ENCODE results near the gene AGTRAP.

AGTRAP gene

DNA sequence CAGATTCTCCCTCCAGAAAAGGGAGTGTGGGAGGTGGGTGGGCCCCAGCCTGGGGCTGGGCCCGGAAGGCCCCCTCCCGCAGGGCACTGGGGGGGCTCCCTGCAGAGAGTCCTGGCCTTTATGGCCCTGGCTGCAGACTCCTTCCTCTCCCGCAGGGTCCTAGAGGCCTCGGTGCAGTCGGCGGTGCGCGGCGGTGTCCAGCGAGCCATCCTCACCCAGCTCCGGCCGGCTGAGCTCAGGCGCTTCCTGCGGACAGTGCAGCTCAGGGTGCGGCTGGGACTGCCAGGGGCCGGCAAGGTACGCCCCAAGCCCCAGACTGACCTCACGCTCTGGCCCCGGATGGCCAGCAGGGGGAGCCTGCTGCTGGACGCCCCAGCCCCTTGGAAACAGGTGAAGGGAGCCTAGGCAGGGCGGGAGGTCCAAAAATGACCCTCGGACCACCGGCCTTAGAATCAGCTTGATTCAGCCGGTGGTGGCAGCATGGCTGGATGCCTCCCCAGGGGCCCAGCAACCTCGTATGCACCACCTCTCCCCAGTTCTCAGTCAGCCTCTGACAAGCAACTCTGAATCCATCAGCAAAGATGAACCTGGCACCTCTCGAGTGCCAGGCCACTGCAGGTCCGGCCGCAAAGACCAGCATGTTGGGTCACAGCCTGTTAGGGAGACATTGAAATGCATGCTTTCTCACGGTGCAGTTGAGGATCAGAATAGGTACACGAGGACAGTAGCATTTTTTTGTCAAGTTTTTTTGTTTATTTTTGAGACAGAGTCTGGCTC, 49.2 kb downstream of the AGTRAP start:
- peak; percentile 51 for DNase-seq (ENCODE audit: low read depth)
- no peak overlapping the region for H3K4me3 ChIP-seq (ENCODE audit: low read depth, low read length)
- no peak for TF ChIP-seq POLR2A (IDR thresholded peaks at IDR 0.05; ENCODE audit: extremely low read depth, insufficient read length)
- no peak for TF ChIP-seq MYC (IDR thresholded peaks at IDR 0.05; ENCODE audit: low read depth, low read length)
- TF ChIP-seq, protein P1, sequence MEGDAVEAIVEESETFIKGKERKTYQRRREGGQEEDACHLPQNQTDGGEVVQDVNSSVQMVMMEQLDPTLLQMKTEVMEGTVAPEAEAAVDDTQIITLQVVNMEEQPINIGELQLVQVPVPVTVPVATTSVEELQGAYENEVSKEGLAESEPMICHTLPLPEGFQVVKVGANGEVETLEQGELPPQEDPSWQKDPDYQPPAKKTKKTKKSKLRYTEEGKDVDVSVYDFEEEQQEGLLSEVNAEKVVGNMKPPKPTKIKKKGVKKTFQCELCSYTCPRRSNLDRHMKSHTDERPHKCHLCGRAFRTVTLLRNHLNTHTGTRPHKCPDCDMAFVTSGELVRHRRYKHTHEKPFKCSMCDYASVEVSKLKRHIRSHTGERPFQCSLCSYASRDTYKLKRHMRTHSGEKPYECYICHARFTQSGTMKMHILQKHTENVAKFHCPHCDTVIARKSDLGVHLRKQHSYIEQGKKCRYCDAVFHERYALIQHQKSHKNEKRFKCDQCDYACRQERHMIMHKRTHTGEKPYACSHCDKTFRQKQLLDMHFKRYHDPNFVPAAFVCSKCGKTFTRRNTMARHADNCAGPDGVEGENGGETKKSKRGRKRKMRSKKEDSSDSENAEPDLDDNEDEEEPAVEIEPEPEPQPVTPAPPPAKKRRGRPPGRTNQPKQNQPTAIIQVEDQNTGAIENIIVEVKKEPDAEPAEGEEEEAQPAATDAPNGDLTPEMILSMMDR (IDR thresholded peaks at IDR 0.05; ENCODE audit: low read depth, low read length) = peak; percentile 80

DNA sequence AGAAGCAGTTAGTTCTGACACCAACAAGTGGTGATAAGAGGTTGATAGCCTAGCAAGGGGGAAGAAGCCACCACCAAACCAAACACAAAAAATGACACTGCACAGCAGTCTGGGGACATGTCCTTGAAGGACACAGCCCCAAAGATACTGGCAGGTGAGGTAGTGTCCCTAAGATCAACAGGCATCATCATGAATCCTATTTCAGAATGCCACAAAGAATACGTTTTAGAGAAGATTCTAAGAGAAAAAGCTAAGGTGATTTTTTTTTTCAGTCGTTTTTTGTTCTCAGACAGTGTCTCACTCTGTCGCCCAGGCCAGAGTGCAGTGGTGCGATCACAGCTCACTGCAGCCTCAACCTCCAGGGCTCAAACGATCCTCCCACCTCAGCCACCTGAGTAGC, 50.2 kb downstream of the AGTRAP start:
- no peak overlapping the region for H3K4me3 ChIP-seq (ENCODE audit: low read depth, low read length)
- no peak for DNase-seq (ENCODE audit: low read depth)
- no peak for TF ChIP-seq MYC (IDR thresholded peaks at IDR 0.05; ENCODE audit: low read depth, low read length)
- TF ChIP-seq, protein P1 (IDR thresholded peaks at IDR 0.05; ENCODE audit: low read depth, low read length) = no peak
- TF ChIP-seq POLR2A (IDR thresholded peaks at IDR 0.05; ENCODE audit: extremely low read depth, insufficient read length) = no peak
- TF ChIP-seq, protein P2, sequence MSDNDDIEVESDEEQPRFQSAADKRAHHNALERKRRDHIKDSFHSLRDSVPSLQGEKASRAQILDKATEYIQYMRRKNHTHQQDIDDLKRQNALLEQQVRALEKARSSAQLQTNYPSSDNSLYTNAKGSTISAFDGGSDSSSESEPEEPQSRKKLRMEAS (IDR thresholded peaks at IDR 0.05; ENCODE audit: low read depth, low read length) = no peak

DNA sequence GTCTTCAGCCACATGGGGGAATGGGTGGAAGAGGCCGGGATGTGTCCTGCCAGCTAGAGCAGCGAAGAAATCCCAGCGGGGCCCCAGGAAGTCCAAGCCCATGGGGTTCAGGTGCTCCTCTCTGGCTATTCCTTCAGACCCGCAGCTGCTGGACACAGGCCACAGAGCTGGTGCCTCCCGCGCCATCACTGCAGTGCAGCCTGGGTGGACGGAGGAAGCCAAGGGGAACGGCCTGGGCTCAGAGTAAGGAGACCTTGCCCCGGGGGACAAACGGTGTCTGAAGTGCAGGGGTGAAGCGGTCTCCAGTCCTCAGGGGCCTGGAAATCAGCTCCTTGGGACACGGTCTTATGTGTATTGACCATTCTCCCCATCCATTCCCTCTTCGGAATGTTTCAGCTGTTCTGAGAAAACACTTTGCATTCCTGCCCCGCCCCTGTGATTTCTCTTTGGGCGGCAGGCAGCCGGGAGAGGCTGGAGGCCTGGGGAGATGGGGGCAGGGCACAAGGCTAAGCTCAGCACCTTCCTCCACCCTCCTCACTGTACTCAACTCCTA, 51.4 kb downstream of the AGTRAP start:
- H3K4me3 ChIP-seq (ENCODE audit: low read depth, low read length) = no peak overlapping the region
- DNase-seq (ENCODE audit: low read depth) = no peak
- TF ChIP-seq, protein P2 (IDR thresholded peaks at IDR 0.05; ENCODE audit: low read depth, low read length) = no peak
- TF ChIP-seq, protein P1 (IDR thresholded peaks at IDR 0.05; ENCODE audit: low read depth, low read length) = no peak
- TF ChIP-seq POLR2A (IDR thresholded peaks at IDR 0.05; ENCODE audit: extremely low read depth, insufficient read length) (no peak), MYC (IDR thresholded peaks at IDR 0.05; ENCODE audit: low read depth, low read length) (no peak)

DNA sequence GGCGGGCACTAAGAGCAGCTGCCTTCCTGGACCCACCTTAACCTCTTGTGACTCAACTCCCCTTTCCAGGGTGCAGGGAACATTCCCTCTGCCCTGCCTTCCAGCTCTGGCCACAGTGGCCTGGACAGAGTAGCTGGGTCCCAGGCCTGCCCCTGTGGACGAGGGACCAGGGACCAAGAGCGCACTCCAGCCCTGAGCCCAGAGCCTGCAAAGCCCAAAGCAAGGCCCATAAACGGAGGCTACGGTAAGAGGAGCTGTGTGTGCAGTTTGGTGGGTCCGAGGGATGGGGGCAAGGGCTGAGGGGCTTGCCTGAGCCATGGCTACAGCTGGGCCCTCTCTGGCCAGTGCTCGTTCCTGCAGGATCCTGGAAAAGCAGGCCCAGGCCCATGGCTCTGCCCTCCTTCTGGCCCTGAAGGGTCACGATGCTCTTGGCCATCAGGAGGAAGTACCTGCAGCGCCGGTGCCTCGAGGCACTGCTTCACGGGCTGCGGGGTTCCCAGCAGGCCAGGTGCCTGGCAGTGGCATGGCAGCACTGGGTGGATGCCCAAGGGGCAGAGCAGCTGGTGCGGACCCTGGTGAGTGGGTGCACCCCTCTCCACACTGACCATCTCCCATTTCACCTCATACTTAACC, 52.0 kb downstream of the AGTRAP start:
- H3K4me3 ChIP-seq (ENCODE audit: low read depth, low read length) = no peak overlapping the region
- TF ChIP-seq MYC (IDR thresholded peaks at IDR 0.05; ENCODE audit: low read depth, low read length) = no peak
- TF ChIP-seq, protein P1 (IDR thresholded peaks at IDR 0.05; ENCODE audit: low read depth, low read length) = no peak
- no peak for TF ChIP-seq POLR2A (IDR thresholded peaks at IDR 0.05; ENCODE audit: extremely low read depth, insufficient read length)
- TF ChIP-seq, protein P2 (IDR thresholded peaks at IDR 0.05; ENCODE audit: low read depth, low read length) = no peak
- no peak for DNase-seq (ENCODE audit: low read depth)

DNA sequence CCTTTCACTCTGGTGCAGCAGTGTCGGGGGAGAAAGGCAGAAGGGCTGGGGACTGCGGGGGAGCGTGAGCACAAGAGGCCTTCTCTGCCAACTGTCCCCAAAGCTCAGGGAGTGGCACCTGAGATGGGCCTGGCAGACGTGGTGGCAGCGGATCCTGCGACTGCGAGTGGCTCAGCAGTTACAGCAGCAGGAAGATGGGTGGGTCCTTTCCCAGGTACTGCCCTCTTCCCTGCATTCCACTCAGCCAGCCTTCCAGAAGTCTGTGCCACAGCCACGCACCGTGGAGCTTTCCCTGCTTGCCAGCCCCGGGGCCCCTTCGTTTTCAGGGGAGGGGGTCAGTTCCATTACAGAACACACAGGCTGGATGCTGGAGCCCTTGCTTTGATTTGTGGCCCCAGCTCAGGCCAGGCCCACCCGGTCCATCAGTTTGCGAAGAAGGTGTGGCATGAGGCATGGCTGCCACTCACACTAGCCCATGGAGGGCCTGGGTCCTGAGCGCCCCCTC, 52.7 kb downstream of the AGTRAP start:
- TF ChIP-seq, protein P1 (IDR thresholded peaks at IDR 0.05; ENCODE audit: low read depth, low read length) = no peak
- TF ChIP-seq POLR2A (IDR thresholded peaks at IDR 0.05; ENCODE audit: extremely low read depth, insufficient read length) = no peak
- no peak for TF ChIP-seq MYC (IDR thresholded peaks at IDR 0.05; ENCODE audit: low read depth, low read length)
- DNase-seq (ENCODE audit: low read depth) = no peak
- H3K4me3 ChIP-seq (ENCODE audit: low read depth, low read length) = no peak overlapping the region
